B cell (primary cell): ENCODE measurements around the gene NCLN. TPM values are rescaled to one million over a fixed set of nuclear protein-coding genes. Genes with fewer than 3 reads are reported as not detected.

Experiments used
- ATAC-seq: fragments of 200-7000 bp; cut with Tn5 transposase; one replicate; pipeline ENCODE4 v1.10.0; 2021; ENCODE audit warnings: low read depth, mild to moderate bottlenecking, moderate number of reproducible peaks, moderate library complexity
- CTCF ChIA-PET: fragments of 350-600 bp; sonication (Branson Sonifier 250); formaldehyde crosslinking; loops from one replicate; lab custom pipeline; 2021; ENCODE audit warnings: antibody characterized with exemption, inconsistent platforms; lab: Charles Lee
- POLR2A ChIA-PET: fragments of 350-600 bp; sonication (Branson Sonifier 250); formaldehyde crosslinking; loops from one replicate; lab custom pipeline; 2021; ENCODE audit warnings: antibody characterized with exemption; lab: Charles Lee
- DNase-seq: peaks from one replicate; pipeline ENCODE4 v3.0.0; 2013
- H2AFZ ChIP-seq: 2 replicates; pipeline ENCODE4 v1.6.1; 2012; ENCODE audit warnings: mild to moderate bottlenecking, low read depth, low read length; ENCODE audit not compliant: insufficient read depth, poor library complexity, severe bottlenecking
- H3K27ac ChIP-seq, 2 donors: 1 replicate in 1 of 2; 2 replicates in 1 of 2; pipeline ENCODE4 v1.5.1; 2012 to 2013; ENCODE audit warnings: low read length in 2 of 2, mild to moderate bottlenecking in 2 of 2, moderate library complexity in 1 of 2
- H3K27me3 ChIP-seq, 4 experiments: fragments of 200-600 bp in 1 of 4; sonication (generic) in 1 of 4; replicated peaks in 1 of 4; 1 replicate in 2 of 4; 2 replicates in 2 of 4; pipeline versions ENCODE4 v1.6.1 to v1.7.0; 2013 to 2016; ENCODE audit warnings: low read length in 3 of 4, mild to moderate bottlenecking in 2 of 4, mixed read lengths in 1 of 4, moderate library complexity in 1 of 4; ENCODE audit not compliant: insufficient read depth in 4 of 4, control insufficient read depth in 3 of 4; ENCODE audit errors: control extremely low read depth in 1 of 4
- H3K36me3 ChIP-seq, 2 experiments: replicated peaks in 1 of 2; 1 replicate in 1 of 2; 2 replicates in 1 of 2; pipeline versions ENCODE4 v1.6.1 to v1.7.1; 2013; ENCODE audit warnings: low read length in 1 of 2; ENCODE audit not compliant: insufficient read depth in 2 of 2, control insufficient read depth in 1 of 2; ENCODE audit errors: control extremely low read depth in 1 of 2, extremely low read depth in 1 of 2
- H3K4me1 ChIP-seq, 2 donors: fragments of 200-600 bp in 1 of 2; sonication (generic) in 1 of 2; 1 replicate in 1 of 2; 2 replicates in 1 of 2; pipeline versions ENCODE4 v1.5.1 to v1.6.1; 2013 to 2017; ENCODE audit warnings: low read length in 2 of 2; ENCODE audit not compliant: control insufficient read depth in 2 of 2, insufficient read depth in 2 of 2
- H3K4me2 ChIP-seq: replicated peaks from 2 replicates; pipeline ENCODE3; 2012; ENCODE audit warnings: mild to moderate bottlenecking, low read depth, low read length; ENCODE audit not compliant: poor library complexity, severe bottlenecking
- H3K4me3 ChIP-seq, 5 experiments: fragments of 200-600 bp in 1 of 5; sonication (generic) in 1 of 5; 1 replicate in 3 of 5; 2 replicates in 2 of 5; pipeline versions ENCODE4 v1.5.1 to v1.7.0; 2011 to 2016; ENCODE audit warnings: low read length in 4 of 5, mild to moderate bottlenecking in 4 of 5, low read depth in 2 of 5, control low read depth in 1 of 5, moderate library complexity in 1 of 5; ENCODE audit not compliant: insufficient read depth in 1 of 5; ENCODE audit errors: control extremely low read depth in 1 of 5, extremely low read depth in 1 of 5
- H3K79me2 ChIP-seq: fragments of 200-600 bp; sonication (generic); one replicate; pipeline ENCODE4 v1.6.0; 2016; ENCODE audit warnings: low read length; ENCODE audit not compliant: control insufficient read depth, insufficient read depth
- H3K9ac ChIP-seq: fragments of 200-600 bp; sonication (generic); 2 replicates; pipeline ENCODE4 v1.6.1; 2017; ENCODE audit warnings: mild to moderate bottlenecking, low read length, moderate library complexity
- H3K9me3 ChIP-seq, 3 donors: one replicate each; pipeline versions ENCODE4 v1.6.1 to v1.7.1; 2013; ENCODE audit warnings: low read length in 2 of 3; ENCODE audit not compliant: control insufficient read depth in 2 of 3, insufficient read depth in 1 of 3; ENCODE audit errors: control extremely low read depth in 1 of 3
- H4K20me1 ChIP-seq: 2 replicates; pipeline ENCODE4 v1.6.0; 2012; ENCODE audit warnings: mild to moderate bottlenecking, low read length; ENCODE audit not compliant: insufficient read depth, control insufficient read depth, poor library complexity, severe bottlenecking
- H3K27ac Mint-ChIP-seq: one replicate; pipeline ENCODE4 v1.8.0; 2021; ENCODE audit warnings: mixed read lengths
- H3K27me3 Mint-ChIP-seq: one replicate; pipeline ENCODE4 v1.8.0; 2021; ENCODE audit warnings: mixed read lengths
- H3K4me1 Mint-ChIP-seq: one replicate; pipeline ENCODE4 v1.8.0; 2021; ENCODE audit warnings: mixed read lengths
- H3K4me3 Mint-ChIP-seq: one replicate; pipeline ENCODE4 v1.8.0; 2021; ENCODE audit warnings: mixed read lengths
- H3K9me3 Mint-ChIP-seq: one replicate; pipeline ENCODE4 v1.8.0; 2022; ENCODE audit warnings: mixed read lengths; ENCODE audit not compliant: insufficient read depth
- EZH2 ChIP-seq: IDR thresholded peaks from 2 replicates; pipeline ENCODE4 v1.6.1; 2012; ENCODE audit warnings: borderline replicate concordance, low read depth, mild to moderate bottlenecking, moderate library complexity, low read length; ENCODE audit not compliant: insufficient read depth, poor library complexity, severe bottlenecking
- WGBS: methylation state at CpG from one replicate; pipeline ENCODE4 v1.1.5; 2013; ENCODE audit warnings: missing lambda C conversion rate; ENCODE audit not compliant: insufficient coverage; 5-methylcytosine and 5-hydroxymethylcytosine counted together
- intact Hi-C: fragments of 100-400 bp; cut with micrococcal nuclease; formaldehyde crosslinking; loops from one replicate; pipeline ENCODE4 v1.10.0; 2022
- polyA plus RNA-seq: library from polyadenylated mRNA; depleted of rRNA; stranded (reverse); fragments of >200 nt; gene quantifications from 2 replicates; pipeline ENCODE4 v1.2.3, GENCODE V29; 2012
- total RNA-seq, 2 donors: library from RNA; stranded (reverse); fragments of 120-200 nt in 1 of 2; gene quantifications; 1 replicate in 1 of 2; 2 replicates in 1 of 2; pipeline versions ENCODE4 v1.2.3 to v1.2.4, GENCODE V29; 2013 to 2022
- TF ChIP-seq, protein P1 (sequence below): fragments of 200-600 bp; IDR thresholded peaks from one replicate; pipeline ENCODE4 v1.8.0; 2022; ENCODE audit warnings: antibody characterized with exemption, mild to moderate bottlenecking

The NCLN gene
- total and polyA plus RNA-seq, 2 donors (not counting 1 experiment from before 2014, with no cell fraction given) = 55.0 to 82.0 TPM

DNA sequence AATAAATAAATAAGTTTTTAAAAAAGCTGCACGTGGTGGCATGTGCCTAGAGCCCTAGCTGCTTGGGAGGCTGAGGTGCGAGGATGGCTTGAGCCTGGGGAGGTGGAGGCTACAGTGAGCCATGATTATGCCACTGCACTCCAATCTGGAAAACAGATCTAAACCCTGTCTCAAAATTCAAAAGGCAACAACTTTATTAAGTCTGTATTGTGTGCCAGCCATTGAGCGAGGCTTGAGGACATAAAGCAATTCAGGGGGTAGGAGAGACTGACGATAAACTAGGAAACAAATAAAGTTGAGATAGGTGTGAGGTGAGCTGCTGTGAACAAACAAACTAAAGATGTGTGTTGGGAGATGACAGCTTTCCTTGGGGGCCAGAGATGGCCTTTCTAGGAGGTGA is 47.4 kb downstream of the NCLN start:
- H3K4me2 ChIP-seq = no peak overlapping the region
- no peak for ATAC-seq
- ChIA-PET CTCF (no interaction called here), POLR2A (no interaction called here)
- H3K9me3 Mint-ChIP-seq = no peaks in the 10 kb centered on the region
- H2AFZ ChIP-seq = no peak overlapping the region
- peaks cover 1% of the 10 kb centered on the region for H3K4me1 Mint-ChIP-seq
- no peaks in the 10 kb centered on the region for H3K79me2 ChIP-seq
- H3K27me3 ChIP-seq = peaks cover 0 to 31% (median 10%) of the 10 kb centered on the region in 4 experiments
- H4K20me1 ChIP-seq = no peaks in the 10 kb centered on the region
- no peak overlapping the region for H3K27ac Mint-ChIP-seq
- TF ChIP-seq, protein P1, sequence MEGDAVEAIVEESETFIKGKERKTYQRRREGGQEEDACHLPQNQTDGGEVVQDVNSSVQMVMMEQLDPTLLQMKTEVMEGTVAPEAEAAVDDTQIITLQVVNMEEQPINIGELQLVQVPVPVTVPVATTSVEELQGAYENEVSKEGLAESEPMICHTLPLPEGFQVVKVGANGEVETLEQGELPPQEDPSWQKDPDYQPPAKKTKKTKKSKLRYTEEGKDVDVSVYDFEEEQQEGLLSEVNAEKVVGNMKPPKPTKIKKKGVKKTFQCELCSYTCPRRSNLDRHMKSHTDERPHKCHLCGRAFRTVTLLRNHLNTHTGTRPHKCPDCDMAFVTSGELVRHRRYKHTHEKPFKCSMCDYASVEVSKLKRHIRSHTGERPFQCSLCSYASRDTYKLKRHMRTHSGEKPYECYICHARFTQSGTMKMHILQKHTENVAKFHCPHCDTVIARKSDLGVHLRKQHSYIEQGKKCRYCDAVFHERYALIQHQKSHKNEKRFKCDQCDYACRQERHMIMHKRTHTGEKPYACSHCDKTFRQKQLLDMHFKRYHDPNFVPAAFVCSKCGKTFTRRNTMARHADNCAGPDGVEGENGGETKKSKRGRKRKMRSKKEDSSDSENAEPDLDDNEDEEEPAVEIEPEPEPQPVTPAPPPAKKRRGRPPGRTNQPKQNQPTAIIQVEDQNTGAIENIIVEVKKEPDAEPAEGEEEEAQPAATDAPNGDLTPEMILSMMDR = no peak
- TF ChIP-seq EZH2 = no peak
- WGBS = 86% methylated on average over 3 of the region's 4 CpGs
- H3K27ac ChIP-seq = no peak overlapping the region
- H3K9ac ChIP-seq = no peak overlapping the region
- no peaks in the 10 kb centered on the region for H3K4me1 ChIP-seq
- H3K9me3 ChIP-seq = peaks cover 0 to 10% (median 0%) of the 10 kb centered on the region in 3 donors
- intact Hi-C loops = no loop called here
- H3K27me3 Mint-ChIP-seq = peaks cover 22% of the 10 kb centered on the region
- DNase-seq = no peak
- no peak overlapping the region for H3K4me3 Mint-ChIP-seq
- no peaks in the 10 kb centered on the region for H3K36me3 ChIP-seq
- H3K4me3 ChIP-seq = no peak overlapping the region

DNA sequence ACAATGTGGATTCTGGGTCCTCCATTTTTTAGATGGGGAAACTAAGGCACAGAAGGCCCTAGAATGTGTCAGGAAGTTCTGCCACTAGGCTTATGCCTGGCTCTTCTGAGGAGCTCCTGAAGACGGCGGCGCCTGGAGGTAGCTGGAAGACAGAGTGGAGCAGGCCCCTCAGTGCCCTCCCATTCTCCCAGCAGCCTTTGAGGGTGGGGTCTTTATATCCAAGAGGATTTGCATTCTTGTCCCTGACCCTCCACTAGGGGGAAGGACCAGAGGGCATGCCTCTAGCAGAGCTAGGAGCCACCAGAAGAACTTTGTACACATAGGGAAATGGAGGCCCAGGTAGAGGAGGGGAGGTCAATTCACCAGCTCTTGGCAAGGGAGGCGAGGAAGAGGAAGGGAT is 48.1 kb downstream of the NCLN start:
- CTCF ChIA-PET = no interaction called here
- TF ChIP-seq, protein P1 = no peak
- TF ChIP-seq EZH2 = no peak
- H3K79me2 ChIP-seq = no peaks in the 10 kb centered on the region
- no peaks in the 10 kb centered on the region for H4K20me1 ChIP-seq
- H3K27ac ChIP-seq = no peak overlapping the region
- Mint-ChIP-seq H3K27me3 (peaks cover 22% of the 10 kb centered on the region), H3K4me3 (no peak overlapping the region), H3K9me3 (no peaks in the 10 kb centered on the region), H3K27ac (no peak overlapping the region), H3K4me1 (no peaks in the 10 kb centered on the region)
- H3K9ac ChIP-seq = no peak overlapping the region
- POLR2A ChIA-PET = no interaction called here
- H3K4me2 ChIP-seq = no peak overlapping the region
- H2AFZ ChIP-seq = no peak overlapping the region
- no peaks in the 10 kb centered on the region for H3K4me1 ChIP-seq
- ATAC-seq (no peak), DNase-seq (no peak)
- H3K4me3 ChIP-seq = no peak overlapping the region
- WGBS = 61% methylated on average over 3 of the region's 4 CpGs
- H3K9me3 ChIP-seq = peaks cover 0 to 15% (median 0%) of the 10 kb centered on the region in 3 donors
- intact Hi-C loops = no loop called here
- no peaks in the 10 kb centered on the region for H3K36me3 ChIP-seq
- peaks cover 0 to 25% (median 9%) of the 10 kb centered on the region in 4 experiments for H3K27me3 ChIP-seq
